Stimulated activated CD8-positive, alpha-beta memory T cell treated with anti-CD3 and anti-CD28 coated beads, Interleukin-4, amount 100 ng/mL, for 24 hours (primary cell): Measurements from ENCODE around the gene C1orf122.

Experiments used
- DNase-seq: peaks from one replicate; pipeline ENCODE4 v3.0.0-alpha.2; 2020; ENCODE audit warnings: low read depth

Gene C1orf122

GRCh38 chr1:37802439-37802838 lies 5.2 kb upstream of the C1orf122 start:
- no peak for DNase-seq

DNA sequence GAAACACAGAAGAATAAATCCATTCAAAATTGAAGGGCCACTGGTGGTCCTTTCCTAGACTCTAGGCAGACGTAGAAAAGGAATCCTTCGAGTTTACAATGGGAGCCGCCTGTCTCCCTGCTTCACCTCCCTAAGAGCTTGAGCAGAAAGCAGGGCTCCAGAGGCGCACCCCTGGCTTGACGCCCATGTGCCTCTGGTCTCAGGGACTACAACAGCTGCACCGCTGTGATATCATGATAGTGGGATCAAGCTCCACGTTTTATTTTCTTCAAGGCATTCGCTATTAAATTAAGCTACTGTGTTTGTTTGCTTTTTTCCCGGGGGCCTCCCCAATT lies 403 bp upstream of the C1orf122 start:
- no peak for DNase-seq

GRCh38 chr1:37808369-37809319 lies 1.1 kb downstream of the C1orf122 start:
- no peak for DNase-seq

GRCh38 chr1:37809942-37810341 lies 2.4 kb downstream of the C1orf122 start:
- no peak for DNase-seq

DNA sequence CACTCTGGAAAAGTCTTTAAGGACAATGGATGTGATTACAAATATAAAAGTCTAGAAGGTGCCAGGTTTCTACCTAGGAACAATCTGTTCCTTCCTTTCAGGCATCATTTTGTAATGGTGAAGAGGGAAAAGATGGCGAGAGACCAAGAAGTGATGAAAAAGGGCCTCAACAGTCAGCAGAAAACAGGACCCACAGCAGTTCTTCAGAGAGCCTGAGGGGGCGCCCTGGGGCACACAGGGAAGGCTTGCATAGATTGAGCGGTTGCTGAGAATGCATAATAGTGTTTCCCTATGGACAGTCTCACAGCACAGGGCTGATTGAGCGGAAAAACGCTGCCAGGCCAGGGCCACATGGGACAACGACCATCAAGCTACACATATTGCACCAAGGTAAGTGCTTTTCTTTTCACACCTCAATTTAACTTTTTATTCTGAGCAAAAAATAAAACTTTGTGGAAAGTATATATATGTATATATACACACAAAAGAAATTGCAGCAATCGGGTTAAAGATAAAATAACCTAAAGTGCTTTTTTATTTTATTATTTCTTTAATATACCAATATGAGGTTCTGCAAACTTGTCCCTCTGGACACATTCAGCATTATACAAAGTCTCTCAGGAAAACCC lies 3.6 kb downstream of the C1orf122 start:
- DNase-seq, result peak; percentile 53

DNA sequence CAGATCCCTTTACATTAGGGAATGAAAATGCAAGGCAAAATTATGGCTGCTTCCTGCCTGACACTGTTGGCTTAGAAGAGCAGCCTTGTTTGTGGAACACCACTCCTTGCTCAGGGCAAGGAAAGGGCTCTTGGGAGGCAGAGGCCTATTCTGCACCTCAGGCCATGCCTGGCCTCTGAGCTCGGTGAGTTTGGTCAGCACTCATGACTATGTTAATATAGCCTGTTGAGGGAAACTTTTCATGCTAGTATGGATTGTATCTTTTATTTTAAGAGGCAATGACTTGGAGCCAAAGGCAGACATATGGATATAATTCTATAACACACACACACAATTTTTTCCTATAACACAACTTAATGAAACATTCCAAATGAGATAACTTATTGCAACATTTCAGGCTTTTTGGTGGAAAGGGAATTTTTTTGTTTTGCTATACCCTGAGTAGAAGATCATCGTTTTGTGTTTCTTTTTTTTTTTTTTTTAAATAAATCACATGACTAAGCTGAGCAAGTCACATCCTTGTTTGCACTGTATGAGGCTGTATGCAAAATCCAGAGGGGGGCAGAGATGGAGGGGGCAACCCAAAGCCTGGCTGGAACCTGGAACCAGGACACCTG lies 6.0 kb downstream of the C1orf122 start:
- DNase-seq, result no peak

DNA sequence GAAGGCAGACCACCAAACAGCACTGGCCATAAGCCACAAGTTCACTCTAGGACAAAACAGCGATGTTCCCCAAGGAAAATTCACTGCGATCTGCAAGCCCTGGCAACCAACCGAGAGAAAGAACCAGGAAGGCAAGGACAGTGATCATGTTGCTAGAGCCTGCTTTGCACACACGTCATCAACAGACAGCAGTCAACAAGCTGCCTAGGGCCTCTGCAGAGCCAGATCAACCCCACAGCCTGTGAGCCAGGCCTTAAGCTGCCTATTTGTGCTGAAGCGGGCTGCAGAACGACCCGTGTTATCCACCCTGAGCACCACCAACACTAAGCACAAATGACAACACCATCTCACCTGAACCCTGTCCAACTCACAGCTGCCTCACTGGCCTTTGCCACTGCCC lies 6.7 kb downstream of the C1orf122 start:
- no peak for DNase-seq

DNA sequence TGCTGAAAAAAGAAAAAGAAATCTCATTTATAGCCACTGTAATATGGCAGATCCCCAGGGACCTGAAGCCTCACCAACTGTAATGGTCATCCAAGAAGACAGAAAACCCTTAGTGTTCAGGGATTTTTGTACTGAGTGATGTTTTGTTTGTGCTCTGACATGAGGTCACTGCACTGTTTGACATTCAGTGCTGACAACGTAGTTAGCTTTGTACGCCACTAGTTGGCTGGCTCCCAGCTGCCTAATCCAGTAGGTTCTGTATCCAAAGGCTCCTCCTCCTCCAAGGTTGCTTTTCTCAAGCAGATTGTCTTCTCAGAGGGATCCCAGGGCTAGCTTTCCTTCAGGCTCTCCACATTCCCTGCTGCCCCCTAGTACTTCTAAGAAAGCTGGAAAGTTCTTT lies 9.9 kb downstream of the C1orf122 start:
- DNase-seq, result no peak

GRCh38 chr1:37821481-37821880 lies 13.9 kb downstream of the C1orf122 start:
- DNase-seq, result no peak

- no peak for DNase-seq
Observed at GRCh38 chr1:37822906-37823815, 15.6 kb downstream of the C1orf122 start.

DNA sequence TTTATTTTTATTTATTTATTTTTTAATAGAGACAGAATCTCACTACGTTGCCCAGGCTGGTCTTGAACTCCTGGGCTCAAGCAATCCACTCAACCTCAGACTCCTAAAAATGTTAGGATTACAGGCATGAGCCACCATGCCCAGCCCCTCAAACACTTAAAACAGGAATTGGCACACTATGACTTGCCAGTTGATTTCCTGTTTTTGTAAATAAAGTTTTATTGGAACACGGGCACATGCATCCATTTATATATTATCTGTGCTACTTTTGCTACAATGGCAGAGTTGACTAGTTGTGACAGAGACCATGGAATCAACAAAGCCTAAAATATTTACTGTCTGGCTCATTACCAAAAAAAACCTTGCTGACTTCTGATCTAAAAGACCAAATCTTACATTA lies 16.4 kb downstream of the C1orf122 start:
- no peak for DNase-seq

DNA sequence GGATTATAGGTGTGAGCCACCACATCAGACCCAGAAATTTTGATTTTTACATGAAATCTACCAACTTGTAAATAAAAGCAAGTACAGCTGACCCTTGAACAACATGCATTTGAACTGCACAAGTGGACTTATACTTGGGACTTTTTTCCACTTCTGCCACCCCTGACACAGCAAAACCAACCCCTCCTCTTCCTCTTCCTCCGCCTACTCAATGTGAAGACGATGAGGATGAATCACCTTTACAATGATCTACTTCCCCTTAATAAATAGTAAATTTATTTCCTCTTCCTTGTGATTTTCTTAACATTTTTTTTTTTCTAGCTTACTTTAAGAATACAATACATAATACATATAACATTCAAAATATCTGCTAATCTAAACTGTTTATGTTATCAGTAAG lies 17.9 kb downstream of the C1orf122 start:
- no peak for DNase-seq

DNA sequence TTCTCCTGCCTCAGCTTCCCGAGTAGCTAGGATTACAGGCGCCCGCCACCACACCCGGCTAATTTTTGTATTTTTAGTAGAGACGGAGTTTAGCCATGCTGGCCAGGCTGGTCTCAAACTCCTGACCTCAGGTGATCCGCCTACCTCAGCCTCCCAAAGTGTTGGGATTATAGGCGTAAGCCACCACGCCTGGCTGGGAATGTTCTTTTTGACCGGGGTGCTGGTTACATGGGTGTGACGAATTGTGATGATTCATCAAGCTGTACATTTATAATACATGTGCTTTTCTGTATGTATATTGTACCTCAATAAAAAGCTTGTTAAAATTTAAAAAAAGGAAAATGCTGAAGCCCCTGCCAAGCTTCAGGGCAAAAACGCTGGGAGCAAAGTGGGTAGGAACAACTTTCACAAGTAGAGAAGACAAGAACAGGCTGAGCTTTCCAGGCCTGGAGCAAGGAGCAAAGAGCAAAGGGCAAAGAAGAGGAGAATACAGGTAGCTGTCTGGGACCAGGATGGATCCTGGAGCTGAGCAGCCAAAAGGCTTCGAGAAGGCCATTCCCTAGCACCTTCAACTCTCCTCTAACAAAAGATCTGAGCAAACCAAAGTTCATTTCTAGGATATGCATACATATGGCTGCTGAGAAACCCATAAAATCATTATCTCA lies 21.0 kb downstream of the C1orf122 start:
- no peak for DNase-seq

DNA sequence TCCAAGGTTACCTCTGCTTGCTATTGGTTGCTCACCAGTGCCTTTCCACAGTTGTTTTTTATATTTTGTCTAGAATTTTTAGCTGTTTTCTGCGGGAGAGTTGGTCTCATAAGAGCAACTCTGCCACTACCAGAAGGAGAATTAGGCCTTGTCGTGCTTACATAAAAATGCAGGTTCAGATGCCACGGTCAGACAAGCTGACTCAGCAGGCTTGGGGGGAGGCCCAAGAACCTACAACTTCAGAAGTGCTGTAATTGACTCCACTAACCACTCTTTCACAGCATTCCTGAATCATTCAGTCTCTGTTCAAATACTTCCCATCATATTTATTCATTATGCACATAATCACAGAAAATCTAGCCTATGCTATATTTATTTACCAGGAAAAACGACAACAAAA lies 23.5 kb downstream of the C1orf122 start:
- DNase-seq, result no peak

DNA sequence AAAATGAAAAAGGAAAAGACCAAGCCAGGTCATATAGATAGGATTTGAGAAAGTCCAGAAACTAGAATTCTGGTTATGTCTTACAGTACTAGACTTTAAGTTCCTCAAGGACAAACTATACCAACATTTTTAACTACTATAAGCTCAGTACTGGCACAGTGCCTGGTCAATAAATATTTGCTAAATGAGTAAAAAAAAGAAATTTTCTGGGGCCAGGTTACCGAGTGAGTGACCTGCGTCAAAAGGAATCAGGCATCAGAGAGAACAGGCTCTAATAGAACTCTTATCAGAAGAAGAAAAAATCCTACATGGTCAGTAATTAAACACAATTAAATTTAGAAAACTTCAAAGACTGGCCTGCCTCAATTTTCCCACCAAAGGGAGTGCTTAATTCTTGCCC lies 24.2 kb downstream of the C1orf122 start:
- DNase-seq, result no peak

DNA sequence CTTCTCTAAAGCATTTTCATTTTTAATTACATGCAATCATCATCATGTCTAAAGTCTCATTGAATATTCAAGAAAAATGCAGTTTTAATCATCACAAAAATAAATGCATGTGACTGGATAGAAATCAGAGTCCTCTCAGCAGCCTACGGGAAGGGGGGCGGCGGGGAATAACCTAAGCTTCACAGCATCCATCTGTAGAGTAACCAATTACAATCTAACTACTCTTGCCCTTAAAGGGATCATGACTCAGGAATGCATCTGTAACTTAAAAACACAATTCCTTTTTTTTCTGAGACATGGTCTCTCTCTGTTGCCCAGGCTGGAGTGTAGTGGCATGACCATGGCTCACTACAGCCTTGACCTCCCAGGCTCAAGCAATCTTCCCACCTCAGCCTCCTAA lies 29.2 kb downstream of the C1orf122 start:
- no peak for DNase-seq

DNA sequence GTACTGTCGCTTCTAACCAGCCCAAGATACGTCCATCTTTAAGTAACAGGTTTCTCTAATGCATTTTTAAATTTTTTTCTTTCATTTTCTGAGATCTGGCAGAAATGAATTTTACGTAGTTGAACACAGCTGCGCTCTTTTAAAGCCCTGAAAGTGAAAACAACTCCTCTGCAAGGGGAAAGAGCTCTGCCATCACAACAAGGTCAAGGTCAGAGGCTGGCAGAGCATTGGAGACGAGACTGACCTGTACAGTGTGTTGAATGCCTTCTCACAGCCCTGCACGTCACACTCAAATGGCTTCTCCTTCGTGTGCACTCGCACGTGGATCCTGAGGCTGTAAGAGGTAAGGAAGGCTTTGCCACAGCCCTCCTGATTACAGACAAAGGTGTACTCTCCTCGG lies 32.1 kb downstream of the C1orf122 start:
- DNase-seq, result no peak

GRCh38 chr1:37840711-37841110 lies 33.1 kb downstream of the C1orf122 start:
- DNase-seq, result no peak

DNA sequence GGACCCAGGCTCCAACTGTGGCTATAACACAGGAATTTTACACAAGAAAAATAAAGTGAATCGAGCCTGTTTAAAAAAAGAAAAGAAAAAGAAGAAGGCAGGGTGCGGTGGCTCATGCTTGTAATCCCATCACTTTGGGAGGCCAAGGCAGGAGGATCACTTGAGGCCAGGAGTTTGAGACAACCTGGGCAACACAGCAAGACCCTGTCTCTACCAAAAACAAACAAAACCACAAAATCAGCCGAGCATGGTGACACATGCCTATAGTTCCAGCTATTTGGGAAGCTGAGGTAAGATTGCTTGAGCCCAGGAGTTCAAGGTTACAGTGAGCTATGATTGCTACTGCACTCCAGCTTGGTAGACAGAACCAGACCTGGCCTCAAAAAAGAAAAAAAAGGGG lies 34.1 kb downstream of the C1orf122 start:
- no peak for DNase-seq

DNA sequence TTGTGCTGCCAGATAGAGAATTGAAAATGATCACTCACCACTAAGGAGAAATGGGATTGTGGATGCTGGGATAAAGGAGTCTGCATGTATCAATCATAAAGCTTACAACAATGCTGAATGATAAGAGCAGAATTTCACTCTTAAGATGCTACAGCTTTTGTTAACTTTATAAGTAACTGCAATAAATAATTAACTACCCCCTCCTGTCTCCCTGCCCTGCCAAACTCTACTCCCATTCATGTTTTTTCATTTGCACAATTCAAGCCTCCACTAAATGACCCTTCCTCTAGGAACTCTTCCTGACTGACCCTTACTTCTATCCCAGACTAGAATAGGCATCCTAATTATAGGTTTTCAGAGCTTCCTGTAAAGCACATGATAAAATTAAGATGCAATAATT lies 36.9 kb downstream of the C1orf122 start:
- no peak for DNase-seq

DNA sequence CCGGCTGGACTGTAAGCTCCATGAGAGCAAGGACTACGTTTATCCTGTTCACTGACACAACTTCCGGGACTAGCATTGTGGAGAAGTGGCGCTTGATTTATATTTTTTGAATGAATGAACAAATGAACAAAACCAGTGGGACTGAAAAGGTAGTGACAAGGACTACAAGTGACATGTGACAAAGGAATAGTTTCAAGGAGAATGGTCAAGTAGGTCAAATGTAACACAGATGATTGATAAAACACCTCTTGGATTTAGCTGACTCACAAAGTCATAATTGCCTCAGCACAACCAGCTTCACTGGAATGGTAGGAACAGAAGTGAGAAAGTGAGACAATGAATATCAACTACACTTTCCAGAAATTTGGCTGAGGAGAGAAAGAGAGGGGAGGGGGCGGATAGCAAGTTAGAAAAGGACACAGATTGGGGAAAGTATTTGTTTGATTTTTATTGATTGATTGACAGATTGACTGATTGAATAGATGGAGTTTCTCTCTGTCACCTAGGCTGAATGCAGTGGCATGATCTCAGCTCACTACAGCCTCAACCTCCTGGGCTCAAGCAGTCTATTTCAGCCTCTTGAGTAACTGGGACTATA lies 37.6 kb downstream of the C1orf122 start:
- no peak for DNase-seq
